ENCODE results near the gene WDTC1.

GRCh38 chr1:27292106-27292505 lies 57.7 kb downstream of the WDTC1 start:
- TF ChIP-seq ZNF274 (IDR thresholded peaks at IDR 0.05; ENCODE audit: low read depth, low read length) = no peak
- no peak for TF ChIP-seq YY1 (IDR thresholded peaks at IDR 0.05; ENCODE audit: insufficient read depth, insufficient read length)

Data from NT2/D1 (cell line).